DMS53 treated with DMSO at 0.1 percent for 48 hours (cell line): ENCODE data around the gene UBASH3A.
A peak's percentile ranks its signal among the peaks of the same experiment; 100 is the strongest.

ENCODE experiments used
- DNase-seq: peaks from one replicate; lab custom pipeline; 2025; ENCODE audit not compliant: unreplicated experiment; lab: John Stamatoyannopoulos, UW

Gene UBASH3A

GRCh38 chr21:42446531-42446930 lies 42.8 kb downstream of the UBASH3A start:
- no peak for DNase-seq

- DNase-seq = no peak
Measured at GRCh38 chr21:42447182-42447581, 43.5 kb downstream of the UBASH3A start.

DNA sequence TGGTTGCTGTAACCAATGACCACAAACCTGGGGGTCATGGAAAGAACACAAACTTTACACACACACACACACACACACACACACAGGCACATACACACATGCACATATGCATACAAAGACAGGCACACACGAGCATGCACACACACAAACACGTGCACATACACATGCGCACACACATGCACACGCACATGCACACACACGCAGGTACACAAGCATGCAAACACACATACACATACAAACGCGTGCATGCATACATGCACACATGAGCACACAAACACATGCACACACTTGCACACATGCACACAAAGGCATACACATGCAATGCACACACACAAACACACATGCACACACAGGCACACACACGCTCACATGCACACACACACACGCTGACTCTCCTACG lies 44.0 kb downstream of the UBASH3A start:
- no peak for DNase-seq

- DNase-seq = no peak
Measured at GRCh38 chr21:42448686-42449085, 45.0 kb downstream of the UBASH3A start.

DNA sequence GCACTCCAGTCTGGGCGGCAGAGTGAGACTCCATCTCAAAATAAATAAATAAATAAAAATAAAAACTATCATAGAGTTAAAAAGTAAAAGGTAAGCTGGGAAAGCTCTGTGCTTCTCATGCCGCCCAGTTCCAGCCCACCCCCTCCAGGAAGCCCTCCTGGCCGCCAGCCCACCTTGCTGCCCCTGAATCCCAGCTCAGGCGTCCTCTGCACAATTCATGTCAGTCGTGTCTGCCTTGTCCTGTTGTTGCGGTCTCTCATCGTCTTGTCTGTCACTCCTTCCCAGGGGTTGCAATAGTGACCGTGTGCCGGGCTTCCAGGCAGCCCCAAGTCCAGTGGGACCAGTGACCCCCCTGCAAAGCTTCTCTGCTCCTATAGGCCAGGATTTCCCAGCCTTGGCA lies 48.2 kb downstream of the UBASH3A start:
- no peak for DNase-seq

DNA sequence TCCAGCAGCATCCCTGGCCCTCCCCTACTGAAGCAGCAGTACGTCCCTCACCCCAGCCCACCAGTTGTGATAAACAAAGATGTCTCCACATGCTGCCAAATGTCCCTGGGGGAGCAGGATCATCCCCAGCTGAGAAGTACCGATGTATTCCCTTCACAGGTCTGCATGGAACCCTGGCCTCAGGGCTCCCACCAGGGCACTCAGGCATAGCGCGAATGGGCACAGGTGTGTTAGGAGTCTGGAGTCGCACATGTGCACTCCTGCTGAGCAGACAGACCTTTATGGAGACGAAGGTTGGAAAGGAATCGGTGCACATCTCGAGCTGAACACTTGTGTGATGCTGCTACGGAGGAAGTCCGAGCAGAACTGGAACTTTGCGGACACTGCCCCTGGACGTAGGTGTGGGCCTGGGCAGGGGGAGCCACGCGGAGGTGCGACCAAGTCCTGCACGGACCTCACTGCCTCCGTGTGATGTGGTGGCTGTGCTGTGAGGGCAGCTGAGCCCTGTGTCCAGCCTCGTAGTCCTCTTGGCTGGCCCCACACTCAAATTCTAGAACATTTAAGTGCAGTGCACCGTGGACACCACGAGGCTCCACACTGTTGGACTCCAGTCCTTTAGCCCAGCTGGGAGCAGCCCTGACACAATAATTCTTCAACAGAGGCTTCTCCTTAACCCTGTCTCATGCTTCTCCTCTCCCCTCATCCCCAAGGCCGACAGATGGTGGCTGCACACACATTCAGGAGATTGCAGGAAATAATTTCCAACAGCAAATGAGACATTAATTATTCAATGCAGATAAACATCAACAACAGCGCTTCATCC lies 48.9 kb downstream of the UBASH3A start:
- no peak for DNase-seq

GRCh38 chr21:42453224-42453985 lies 49.7 kb downstream of the UBASH3A start:
- no peak for DNase-seq

DNA sequence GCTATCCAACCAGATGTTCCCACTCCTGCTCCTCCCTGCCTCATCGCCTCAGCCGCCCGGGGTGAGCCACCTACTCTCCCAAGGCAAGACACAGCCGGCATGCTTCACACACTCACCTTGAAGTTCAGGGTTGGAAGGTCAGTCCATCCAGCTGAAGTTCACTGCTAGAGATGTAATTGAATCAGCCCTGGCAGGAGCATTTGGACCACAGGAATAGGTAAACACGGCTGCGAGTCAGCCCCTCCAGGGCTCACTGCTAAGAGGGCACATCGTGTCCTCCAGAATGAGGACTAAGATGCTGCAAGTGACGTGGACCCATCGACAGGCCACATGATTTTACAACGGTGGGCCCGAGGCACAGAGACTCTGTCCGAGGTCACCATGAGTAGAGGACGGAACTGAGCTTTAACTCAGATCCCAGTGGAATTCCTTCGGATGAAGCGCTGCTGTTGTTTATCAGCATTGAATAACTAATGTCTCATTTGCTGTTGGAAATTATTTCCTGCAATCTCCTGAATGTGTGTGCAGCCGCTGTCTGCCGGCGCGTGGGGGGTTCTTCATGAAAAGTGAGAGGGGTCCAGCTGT lies 50.4 kb downstream of the UBASH3A start:
- DNase-seq = no peak

DNA sequence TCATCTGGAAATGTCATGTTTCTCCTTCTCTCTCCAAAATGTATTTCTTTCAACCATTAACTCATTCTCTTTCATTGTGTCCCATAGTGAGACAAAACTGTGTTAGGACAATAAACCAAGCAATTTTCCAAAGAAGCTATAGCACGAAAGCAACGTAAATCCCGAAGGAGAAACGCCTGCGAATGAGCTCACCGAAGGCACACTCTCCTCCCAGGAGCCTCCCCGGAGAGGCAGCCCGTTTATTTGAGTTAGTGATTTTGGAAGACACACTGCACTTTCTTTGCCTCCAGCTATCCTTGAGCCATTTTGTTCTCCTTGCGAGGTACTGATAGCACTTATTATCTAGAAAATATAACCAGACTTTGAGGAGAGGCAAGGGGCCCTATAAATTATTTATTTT lies 51.1 kb downstream of the UBASH3A start:
- DNase-seq = no peak

- DNase-seq = no peak
Measured at GRCh38 chr21:42455196-42455595, 51.5 kb downstream of the UBASH3A start.

DNA sequence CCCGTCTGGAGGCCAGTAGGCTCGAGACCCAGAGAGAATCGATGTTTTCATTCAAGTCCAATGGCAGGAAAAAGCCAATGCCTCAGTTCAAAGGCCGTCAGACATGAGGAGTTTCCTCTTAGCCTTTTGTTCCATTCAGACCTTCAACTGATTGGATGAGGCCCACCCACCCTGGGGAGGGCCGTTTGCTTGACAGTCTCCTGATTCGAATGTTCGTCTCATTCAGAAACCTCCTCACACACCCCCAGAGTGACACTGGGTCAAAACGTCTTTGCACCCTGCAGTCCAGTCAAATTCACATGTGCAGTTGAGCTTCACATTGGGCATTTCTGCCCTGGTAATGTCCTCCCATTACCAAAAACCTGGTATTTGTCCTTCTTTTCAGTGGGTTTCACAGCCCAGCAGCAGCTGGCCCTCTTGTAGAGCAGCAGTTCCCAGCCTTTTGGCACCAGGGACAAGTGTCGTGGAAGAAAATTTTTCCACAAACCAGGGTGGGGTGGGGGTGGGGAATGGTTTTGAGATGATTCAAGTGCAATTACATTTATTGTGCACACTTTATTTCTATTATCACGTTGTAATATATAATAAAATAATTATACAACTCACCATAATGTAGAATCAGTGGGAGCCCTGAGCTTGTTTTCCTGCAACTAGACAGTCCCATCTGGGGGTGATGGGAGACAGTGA lies 52.2 kb downstream of the UBASH3A start:
- DNase-seq = no peak

GRCh38 chr21:42456457-42456856 lies 52.8 kb downstream of the UBASH3A start:
- no peak for DNase-seq

DNA sequence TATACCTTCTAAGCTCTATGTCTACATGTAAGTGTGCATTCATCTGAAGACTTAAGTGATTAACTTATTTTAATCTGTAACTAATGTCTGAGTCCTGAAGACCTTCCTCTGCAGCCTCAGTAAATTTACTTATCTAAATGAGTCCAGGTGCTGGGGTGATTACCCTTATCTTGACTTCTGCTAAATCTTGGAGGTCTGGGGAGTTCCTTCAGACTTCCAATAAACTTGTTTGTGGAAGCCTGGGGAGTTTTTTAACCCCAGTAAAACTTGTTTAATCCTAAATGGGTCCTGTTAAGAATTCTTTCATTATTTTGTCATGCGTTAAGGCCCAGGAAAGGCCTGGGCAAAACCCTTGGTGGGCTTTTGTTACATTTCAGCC lies 55.4 kb downstream of the UBASH3A start:
- DNase-seq = no peak

- DNase-seq = no peak
Measured at GRCh38 chr21:42459546-42460215, 56.0 kb downstream of the UBASH3A start.

GRCh38 chr21:42460391-42461184 lies 56.9 kb downstream of the UBASH3A start:
- DNase-seq = peak; percentile 79

DNA sequence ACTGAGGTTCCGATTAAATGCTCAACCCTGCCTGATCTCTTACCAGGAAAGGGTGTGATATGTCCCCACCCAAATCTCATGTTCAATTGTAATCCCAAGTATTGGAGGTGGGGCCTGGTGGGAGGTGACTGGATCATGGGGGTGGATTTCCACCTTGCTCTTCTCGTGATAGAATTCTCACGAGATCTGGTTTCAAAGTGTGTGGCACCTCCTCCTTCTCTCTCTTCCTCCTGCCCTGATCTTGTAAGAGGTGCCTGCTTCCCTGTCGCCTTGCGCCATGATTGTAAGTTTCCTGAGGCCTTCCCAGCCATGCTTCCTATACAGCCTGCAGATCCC lies 57.5 kb downstream of the UBASH3A start:
- peak; percentile 49 for DNase-seq

DNA sequence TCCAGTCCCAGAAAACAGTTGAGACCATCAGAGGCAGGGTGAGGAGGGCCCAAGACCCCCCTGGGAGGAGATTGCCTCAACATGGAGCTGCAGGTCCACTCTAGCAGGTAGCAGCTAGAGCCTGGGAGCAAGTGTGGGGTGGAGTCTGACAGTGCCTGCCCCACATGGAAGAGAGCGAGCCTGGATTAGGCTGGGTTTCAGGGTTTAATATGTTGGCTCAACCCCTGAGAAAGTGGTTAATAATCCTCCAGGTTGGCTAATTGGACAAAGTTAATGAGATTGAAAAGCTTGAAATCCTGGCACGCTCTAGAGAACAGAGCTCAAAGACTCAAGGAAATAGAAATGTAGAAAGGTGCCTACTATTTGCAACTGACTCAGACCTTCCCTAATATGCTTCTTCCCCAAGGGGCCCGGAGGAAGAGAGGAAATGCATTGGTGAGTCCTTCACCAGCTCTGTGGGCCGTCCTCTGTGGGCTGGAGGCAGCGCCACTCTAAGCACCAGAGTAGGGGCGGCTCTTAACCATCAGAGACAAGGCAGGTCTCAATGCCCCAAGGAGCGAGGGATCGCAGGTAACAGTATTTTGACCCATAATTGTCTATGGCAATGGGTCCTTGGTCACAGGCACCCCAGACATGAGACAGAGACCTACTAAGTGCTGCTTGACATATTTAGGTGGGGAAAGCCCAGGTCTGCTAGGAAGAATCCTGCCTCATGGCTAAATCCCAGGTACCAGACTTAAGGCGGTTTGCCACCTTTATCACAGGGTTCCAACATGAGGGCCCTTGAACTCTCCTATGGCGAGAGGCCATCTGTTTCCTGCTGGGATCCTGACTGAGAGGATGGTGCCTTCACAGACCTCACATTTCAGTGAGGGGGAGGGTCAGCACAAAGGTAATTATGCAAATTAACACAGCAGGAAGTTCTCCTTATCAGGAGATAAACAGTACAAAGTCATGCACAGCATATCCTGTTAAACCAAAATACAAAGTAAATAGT lies 58.5 kb downstream of the UBASH3A start:
- DNase-seq = peak; percentile 15

- DNase-seq = no peak
Measured at GRCh38 chr21:42463861-42464515, 60.3 kb downstream of the UBASH3A start.
